Hematopoietic multipotent progenitor cell treated with erythropoietin and hydrocortisone succinate and interleukin-3 and kit ligand, for 6 days (in vitro differentiated cells): Measurements from ENCODE around the gene TMEM150C.
A peak's percentile ranks its signal among the peaks of the same experiment; 100 is the strongest.
"Not testable (repeated sequence)": the region's sequence is repeated elsewhere in the genome, so short reads cannot be mapped to it uniquely, and the experiment has no call there.

ENCODE experiments used
- DNase-seq: peaks from one replicate; pipeline ENCODE4 v3.0.0-alpha.2; 2015

TMEM150C gene

GRCh38 chr4:82567444-82567843 lies 5.7 kb upstream of the TMEM150C start:
- no peak for DNase-seq

GRCh38 chr4:82562564-82562854 lies 721 bp upstream of the TMEM150C start:
- no peak for DNase-seq

DNA sequence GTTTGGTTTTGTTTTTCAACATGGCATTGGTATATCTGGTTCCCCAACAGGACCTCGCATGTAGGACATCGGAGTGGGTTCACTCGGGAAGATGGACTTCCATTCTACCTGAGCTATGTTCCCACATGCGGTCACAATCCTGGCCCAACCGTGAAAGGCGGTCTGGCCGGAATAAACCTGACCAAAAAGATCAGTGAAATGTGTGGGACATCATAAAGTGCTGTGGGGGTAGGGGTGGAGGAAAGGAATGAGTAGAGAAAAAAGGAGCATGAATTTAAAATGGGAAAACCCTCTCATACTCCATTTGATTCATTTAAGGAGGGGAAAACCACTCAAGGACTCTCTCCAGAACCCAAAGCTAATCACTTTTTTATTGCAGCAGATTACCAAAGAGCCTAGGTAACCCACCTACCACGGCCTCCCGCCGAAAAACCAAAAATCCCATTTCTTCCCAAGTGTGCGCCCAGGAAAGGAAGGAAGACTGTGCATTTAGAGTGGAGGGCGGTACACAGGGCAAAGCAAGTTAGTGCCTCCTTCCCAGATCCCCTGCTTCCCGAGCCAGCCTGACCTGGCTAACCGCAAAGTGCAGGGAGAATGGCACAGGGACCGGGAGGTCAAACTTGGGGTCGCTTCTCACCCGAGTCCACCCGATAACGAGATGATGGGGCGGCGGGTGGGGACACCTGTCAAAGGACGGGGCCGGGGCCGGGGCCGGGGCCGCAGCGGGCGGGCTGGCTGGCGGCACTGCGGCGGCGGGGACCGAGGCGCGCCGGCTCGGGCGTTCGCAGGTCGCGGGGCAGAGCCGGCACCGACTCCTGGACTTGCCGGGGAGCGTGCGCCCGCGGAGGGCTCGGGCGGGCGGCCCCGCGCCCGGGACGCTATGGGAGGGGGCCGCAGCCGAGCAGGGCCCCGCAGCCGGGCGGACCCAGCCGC lies 669 bp downstream of the TMEM150C start:
- peak; percentile 10 for DNase-seq

- no peak for DNase-seq
Observed at GRCh38 chr4:82559735-82560120, 2.1 kb downstream of the TMEM150C start.

GRCh38 chr4:82559090-82559734 lies 2.6 kb downstream of the TMEM150C start:
- not testable (repeated sequence) for DNase-seq

DNA sequence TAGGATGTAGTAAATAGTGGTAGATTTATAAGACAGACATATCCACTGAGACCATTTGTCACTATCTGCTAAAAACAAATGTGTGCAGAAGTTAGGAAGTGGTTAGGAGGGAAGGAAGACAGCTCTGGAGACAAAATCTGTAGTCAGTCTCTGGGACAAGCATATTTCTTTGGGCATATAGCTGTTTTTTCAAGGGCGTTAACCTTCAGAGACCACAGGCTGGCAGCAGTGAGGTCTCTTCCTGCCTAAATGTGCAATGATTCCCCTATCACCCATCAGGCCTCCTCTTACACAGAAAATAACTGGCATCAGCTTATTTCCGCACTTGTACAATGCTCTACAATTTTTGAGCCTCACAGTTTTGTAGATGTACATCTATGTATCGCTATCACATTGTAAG lies 6.5 kb downstream of the TMEM150C start:
- DNase-seq: peak; percentile 78

GRCh38 chr4:82553020-82553419 lies 8.8 kb downstream of the TMEM150C start:
- no peak for DNase-seq

- DNase-seq: no peak
Observed at GRCh38 chr4:82551734-82552133, 10.1 kb downstream of the TMEM150C start.

DNA sequence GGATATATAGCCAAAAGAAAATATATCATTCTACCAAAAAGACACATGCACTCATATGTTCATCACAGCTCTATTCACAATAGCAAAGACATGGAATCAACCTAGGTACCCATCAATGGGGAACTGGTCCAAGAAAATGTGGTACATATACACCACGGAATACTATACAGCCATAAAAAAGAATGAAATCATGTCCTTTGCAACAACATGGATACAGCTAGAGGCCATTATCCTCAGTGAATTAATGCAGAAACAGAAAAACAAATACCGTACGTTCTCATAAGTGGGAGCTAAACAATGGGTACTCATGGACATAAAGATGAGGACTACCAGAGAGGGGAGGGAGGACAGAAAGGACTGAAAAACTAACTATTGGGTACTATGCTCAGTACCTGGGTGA lies 13.9 kb downstream of the TMEM150C start:
- not testable (repeated sequence) for DNase-seq

GRCh38 chr4:82543131-82543530 lies 18.7 kb downstream of the TMEM150C start:
- no peak for DNase-seq

GRCh38 chr4:82542642-82543041 lies 19.1 kb downstream of the TMEM150C start:
- DNase-seq: no peak

DNA sequence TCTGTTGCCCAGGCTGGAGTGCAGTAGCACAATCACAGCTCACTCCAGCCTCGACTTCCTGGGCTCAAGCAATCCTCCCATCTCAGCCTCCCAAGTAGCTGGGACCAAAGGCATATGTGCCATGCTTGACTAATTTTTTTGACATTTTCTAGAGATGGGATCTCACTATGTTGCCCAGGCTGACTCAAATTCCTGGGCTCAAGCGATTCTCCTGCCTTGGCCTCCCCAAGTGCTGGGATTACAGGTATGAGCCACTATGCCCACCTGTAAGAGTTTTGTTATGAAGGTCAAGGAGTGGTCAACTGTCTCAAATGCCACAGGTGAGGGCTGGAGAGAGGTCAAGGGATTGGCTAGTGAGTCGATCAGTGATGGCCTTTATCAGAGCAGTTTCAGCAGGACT lies 32.5 kb downstream of the TMEM150C start:
- no peak for DNase-seq

- no peak for DNase-seq
Observed at GRCh38 chr4:82528868-82529267, 32.9 kb downstream of the TMEM150C start.

DNA sequence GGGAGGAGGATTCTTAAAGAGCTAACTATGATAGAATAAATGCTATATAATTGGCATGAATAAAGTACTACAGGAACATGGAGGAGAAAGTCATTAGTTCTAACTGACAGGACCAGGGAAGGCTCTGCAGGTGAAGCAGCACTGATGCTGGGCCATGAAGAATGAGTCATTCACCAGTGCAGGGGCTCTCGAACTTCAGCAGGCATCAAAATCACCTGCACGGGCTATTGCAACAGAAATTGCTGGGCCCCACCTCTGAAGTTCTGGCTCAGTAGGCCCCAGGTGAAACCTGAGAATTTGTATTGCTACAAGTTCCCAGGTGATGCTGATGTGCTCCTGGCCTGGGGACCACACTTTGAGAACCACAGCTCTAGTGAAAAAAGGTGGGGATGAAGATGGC lies 33.7 kb downstream of the TMEM150C start:
- no peak for DNase-seq

GRCh38 chr4:82525307-82525911 lies 36.4 kb downstream of the TMEM150C start:
- peak; percentile 38 for DNase-seq

- DNase-seq: peak; percentile 9
Observed at GRCh38 chr4:82524570-82525152, 37.1 kb downstream of the TMEM150C start.

DNA sequence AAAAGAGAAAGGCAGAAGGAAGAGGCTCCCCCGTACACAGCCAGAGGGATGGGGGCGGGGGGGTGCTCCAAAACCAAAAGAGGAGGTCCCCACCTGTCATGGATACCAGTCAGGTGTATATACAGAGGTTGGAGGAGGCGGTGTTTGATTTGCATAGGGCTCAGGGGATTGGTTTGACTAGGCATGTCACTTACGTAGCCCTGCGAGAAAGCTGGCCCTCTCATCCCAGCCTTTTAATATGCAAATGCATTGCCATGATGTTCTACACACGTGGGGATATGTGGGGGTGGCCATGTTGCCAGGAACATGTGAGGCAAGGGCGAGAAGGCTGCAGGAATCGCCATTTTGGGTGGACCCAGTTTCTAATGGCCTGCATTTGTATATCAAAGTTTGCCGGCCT lies 38.6 kb downstream of the TMEM150C start:
- DNase-seq: no peak

- DNase-seq: no peak
Observed at GRCh38 chr4:82522472-82522871, 39.3 kb downstream of the TMEM150C start.

DNA sequence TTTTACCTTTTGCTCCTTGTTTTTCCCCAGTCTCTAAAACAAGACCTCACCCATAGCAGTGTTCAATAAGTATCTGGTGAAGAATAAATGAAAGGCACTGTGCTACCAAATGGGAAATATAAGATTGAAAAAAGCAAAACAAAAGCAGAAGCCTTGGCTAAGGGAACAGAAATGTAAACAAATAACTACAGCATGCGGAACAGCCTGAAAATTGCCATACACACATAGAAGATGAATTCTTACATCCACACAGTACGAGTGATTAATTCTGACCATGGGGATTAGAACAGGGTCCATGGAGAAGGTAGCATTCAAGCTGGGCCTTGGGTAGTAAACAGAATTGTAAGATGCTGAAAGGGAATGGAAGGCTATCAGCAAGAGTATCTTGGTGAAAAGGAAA lies 40.5 kb downstream of the TMEM150C start:
- DNase-seq: no peak

DNA sequence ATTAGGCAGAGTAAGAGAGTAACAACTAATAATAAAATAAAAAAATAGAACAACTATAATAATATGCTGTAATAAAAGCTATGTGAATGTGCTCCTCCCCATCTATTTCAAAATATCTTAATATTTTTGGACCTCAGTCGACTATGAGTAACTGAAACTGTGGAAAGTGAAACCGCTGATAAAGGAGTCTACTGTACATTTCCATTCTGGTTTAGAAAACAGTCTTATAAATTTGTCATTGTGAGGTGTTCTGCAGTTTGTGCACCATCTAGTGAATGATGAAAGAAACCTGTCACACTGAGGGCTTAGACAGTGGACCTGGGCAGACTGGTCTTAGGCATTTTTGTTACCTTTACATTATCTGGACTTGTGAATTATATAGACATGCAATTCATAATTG lies 42.0 kb downstream of the TMEM150C start:
- no peak for DNase-seq

DNA sequence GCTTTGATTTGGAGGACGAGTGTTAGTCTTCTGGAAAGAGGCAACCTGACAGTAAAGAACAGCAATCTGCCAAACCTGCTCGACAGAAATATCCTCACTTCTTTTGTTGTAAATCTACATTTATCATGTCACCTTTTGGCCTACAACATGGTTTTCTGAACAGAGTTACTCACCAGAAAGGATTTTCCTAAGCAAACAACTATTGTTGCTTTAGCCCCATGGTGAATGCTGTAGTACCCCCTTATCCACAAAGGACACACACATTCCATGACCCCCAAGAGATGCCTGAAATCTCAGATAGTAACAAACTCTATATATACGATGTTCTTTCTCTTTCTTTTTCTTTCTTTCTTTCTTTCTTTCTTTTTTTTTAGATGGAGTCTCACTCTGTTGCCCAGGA lies 42.7 kb downstream of the TMEM150C start:
- no peak for DNase-seq

GRCh38 chr4:82517043-82517442 lies 44.7 kb downstream of the TMEM150C start:
- DNase-seq: no peak

- DNase-seq: no peak
Observed at GRCh38 chr4:82515705-82516104, 46.1 kb downstream of the TMEM150C start.

DNA sequence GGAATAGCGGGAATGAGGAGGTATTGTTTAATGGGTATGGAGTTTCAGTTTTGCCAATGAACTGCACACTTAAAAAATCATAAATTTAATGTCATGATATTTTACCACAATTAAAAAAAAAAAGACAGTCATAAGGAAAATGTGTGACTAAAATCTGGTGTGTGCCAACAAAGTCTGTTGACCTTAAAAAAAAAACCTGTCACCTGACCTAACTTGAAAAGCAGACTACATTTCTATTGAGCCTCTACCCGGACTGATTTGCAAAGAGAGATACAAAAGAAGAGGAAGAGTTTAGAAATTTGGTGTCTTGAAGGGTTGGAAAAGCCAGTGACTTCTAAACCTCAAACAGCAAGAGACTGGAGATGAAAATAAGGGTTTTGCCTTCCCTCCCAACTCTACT lies 48.4 kb downstream of the TMEM150C start:
- DNase-seq: no peak
